Colonic mucosa (tissue), 4 donors: Measurements from ENCODE around the gene ALG11. TPM values are rescaled to one million over a fixed set of nuclear protein-coding genes. Genes with fewer than 3 reads are reported as not detected.
"Not testable (repeated sequence)": the region's sequence is repeated elsewhere in the genome, so short reads cannot be mapped to it uniquely, and the experiment has no call there.

Experiments used
- DNase-seq: peaks from one replicate; pipeline ENCODE4 v3.0.0-alpha.2; 2020
- H3K27ac ChIP-seq: fragments of 200-600 bp; one replicate; pipeline ENCODE4 v1.8.0; 2021
- H3K27me3 ChIP-seq: fragments of 200-600 bp; one replicate; pipeline ENCODE4 v1.8.0; 2021
- H3K36me3 ChIP-seq: fragments of 200-600 bp; one replicate; pipeline ENCODE4 v1.8.0; 2021
- H3K4me1 ChIP-seq: fragments of 200-600 bp; one replicate; pipeline ENCODE4 v1.8.0; 2021; ENCODE audit warnings: mild to moderate bottlenecking
- H3K4me3 ChIP-seq: fragments of 200-600 bp; one replicate; pipeline ENCODE4 v1.8.0; 2021
- H3K9ac ChIP-seq, 2 donors: one replicate each; pipeline ENCODE4 v1.7.0; 2013; ENCODE audit warnings: control low read depth in 2 of 2, low read depth in 2 of 2, low read length in 2 of 2
- H3K9me3 ChIP-seq: fragments of 200-600 bp; one replicate; pipeline ENCODE4 v1.8.0; 2021
- CTCF ChIP-seq: fragments of 200-600 bp; IDR thresholded peaks from one replicate; pipeline ENCODE4 v1.8.0; 2022; ENCODE audit warnings: antibody characterized with exemption, mild to moderate bottlenecking
- intact Hi-C: fragments of 100-400 bp; cut with DNase I; formaldehyde crosslinking; loops from one replicate; pipeline ENCODE4 v1.14.1; 2022
- total RNA-seq, 2 donors: library from RNA; stranded (reverse); fragmentation: NEBNext Ultra II Directional in 1 of 2; extraction: Animal tissue kit (Norgen Biotek cat#: 25700) in 1 of 2; gene quantifications; one replicate each; pipeline ENCODE4 v1.2.1, GENCODE V29; 2021
- donor health status: healthy.
- donor health status: DM: no; HTN: no; CAD: no.
- donor health status: DM: no; HTN: no; CAD: no.

Gene ALG11
- total RNA-seq, 2 donors from 2014 or later, result 32.4 to 45.0 TPM

GRCh38 chr13:52024481-52024880 is 12.3 kb downstream of the ALG11 start, which contains the start of gene UTP14C:
TSS of gene UTP14C (plus strand) at chr13:52024691. CDS start at chr13:52028805, 4,114 bp downstream.
- no peak for DNase-seq
- no peak within 1 kb of the TSS for H3K9ac ChIP-seq
- intact Hi-C loops, result no loop called here
- no peaks in the 10 kb centered on the region for H3K4me1 ChIP-seq
- no peak within 1 kb of the TSS for H3K27ac ChIP-seq
- H3K9me3 ChIP-seq, result no peaks in the 10 kb centered on the region
- TF ChIP-seq CTCF, result no peak
- H3K27me3 ChIP-seq, result no peaks in the 10 kb centered on the region
- peaks cover 7% of the 10 kb centered on the region for H3K36me3 ChIP-seq
- no peak within 1 kb of the TSS for H3K4me3 ChIP-seq

GRCh38 chr13:52025475-52026245 is 13.5 kb downstream of the ALG11 start:
- Histone ChIP-seq H3K27me3 (no peaks in the 10 kb centered on the region), H3K36me3 (peaks cover 7% of the 10 kb centered on the region), H3K4me3 (no peak overlapping the region), H3K27ac (no peak overlapping the region), H3K9ac (no peak overlapping the region), H3K4me1 (no peaks in the 10 kb centered on the region), H3K9me3 (no peaks in the 10 kb centered on the region)
- intact Hi-C loops, result no loop called here
- no peak for TF ChIP-seq CTCF
- DNase-seq, result no peak

- Histone ChIP-seq H3K27me3 (no peaks in the 10 kb centered on the region), H3K27ac (no peak overlapping the region), H3K4me1 (no peaks in the 10 kb centered on the region), H3K9ac (no peak overlapping the region), H3K4me3 (no peak overlapping the region), H3K36me3 (peaks cover 7% of the 10 kb centered on the region), H3K9me3 (no peaks in the 10 kb centered on the region)
- no peak for DNase-seq
- TF ChIP-seq CTCF, result no peak
- intact Hi-C loops, result no loop called here
Observed at GRCh38 chr13:52026246-52026626, 14.0 kb downstream of the ALG11 start.

GRCh38 chr13:52027832-52028231 is 15.6 kb downstream of the ALG11 start:
- intact Hi-C loops, result no loop called here
- peaks cover 7% of the 10 kb centered on the region for H3K36me3 ChIP-seq
- DNase-seq, result no peak

DNA sequence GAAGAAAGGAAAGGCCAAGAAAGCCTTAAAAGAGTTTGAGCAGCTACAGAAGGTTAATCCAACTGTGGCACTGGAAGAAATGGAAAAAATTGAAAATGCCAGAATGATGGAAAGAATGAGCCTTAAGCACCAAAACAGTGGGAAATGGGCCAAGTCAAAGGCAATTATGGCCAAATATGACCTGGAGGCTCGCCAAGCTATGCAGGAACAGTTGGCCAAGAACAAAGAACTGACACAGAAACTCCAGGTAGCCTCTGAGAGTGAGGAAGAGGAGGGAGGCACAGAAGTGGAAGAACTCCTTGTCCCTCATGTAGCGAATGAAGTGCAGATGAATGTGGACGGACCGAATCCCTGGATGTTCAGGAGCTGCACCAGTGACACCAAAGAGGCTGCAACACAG is 17.4 kb downstream of the ALG11 start:
- Histone ChIP-seq H3K4me1 (no peaks in the 10 kb centered on the region), H3K27me3 (no peaks in the 10 kb centered on the region), H3K9me3 (no peaks in the 10 kb centered on the region), H3K27ac (no peak overlapping the region), H3K4me3 (no peak overlapping the region), H3K36me3 (peaks cover 6% of the 10 kb centered on the region), H3K9ac (no peak overlapping the region)
- TF ChIP-seq CTCF, result no peak
- intact Hi-C loops, result no loop called here
- DNase-seq, result peak; percentile 31

More at GRCh38 chr13:52027832-52028231, 15.6 kb downstream of the ALG11 start:
- H3K27me3 ChIP-seq, result no peaks in the 10 kb centered on the region
- no peaks in the 10 kb centered on the region for H3K9me3 ChIP-seq
- TF ChIP-seq CTCF, result no peak
- H3K9ac ChIP-seq, result no peak overlapping the region
- H3K4me3 ChIP-seq, result no peak overlapping the region
- no peak overlapping the region for H3K27ac ChIP-seq
- H3K4me1 ChIP-seq, result no peaks in the 10 kb centered on the region

DNA sequence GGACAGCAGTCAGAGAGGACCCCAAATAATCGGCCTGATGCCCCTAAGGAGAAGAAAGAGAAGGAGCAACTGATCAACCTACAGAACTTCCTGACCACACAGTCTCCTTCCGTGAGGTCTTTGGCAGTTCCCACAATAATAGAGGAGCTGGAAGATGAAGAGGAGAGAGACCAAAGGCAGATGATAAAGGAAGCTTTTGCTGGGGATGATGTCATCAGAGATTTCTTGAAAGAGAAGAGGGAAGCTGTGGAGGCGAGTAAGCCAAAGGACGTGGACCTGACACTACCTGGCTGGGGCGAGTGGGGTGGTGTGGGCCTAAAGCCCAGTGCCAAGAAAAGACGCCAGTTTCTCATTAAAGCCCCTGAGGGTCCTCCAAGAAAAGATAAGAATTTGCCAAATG is 18.2 kb downstream of the ALG11 start:
- intact Hi-C loops, H3K27ac ChIP-seq, H3K9me3 ChIP-seq, DNase-seq, H3K36me3 ChIP-seq, H3K27me3 ChIP-seq, H3K9ac ChIP-seq, H3K4me3 ChIP-seq, H3K4me1 ChIP-seq: not testable (repeated sequence)
